Endothelial cell (in vitro differentiated cells): ENCODE results near the gene PRKAG2. TPM values are rescaled to one million over a fixed set of nuclear protein-coding genes. Genes with fewer than 3 reads are reported as not detected.

Experiments used
- DNase-seq: peaks from one replicate; pipeline ENCODE4 v3.0.0; 2021; ENCODE audit warnings: low spot score
- H3K27ac Mint-ChIP-seq: one replicate; pipeline ENCODE4 v1.8.0; 2021; ENCODE audit warnings: mixed read lengths, inconsistent platforms; ENCODE audit not compliant: unreplicated experiment
- H3K27me3 Mint-ChIP-seq: one replicate; pipeline ENCODE4 v1.8.0; 2021; ENCODE audit warnings: mild to moderate bottlenecking, moderate library complexity, mixed read lengths, inconsistent platforms; ENCODE audit not compliant: unreplicated experiment
- H3K36me3 Mint-ChIP-seq: one replicate; pipeline ENCODE4 v1.8.0; 2021; ENCODE audit warnings: mild to moderate bottlenecking, low read depth, mixed read lengths, inconsistent platforms; ENCODE audit not compliant: unreplicated experiment
- H3K4me1 Mint-ChIP-seq: one replicate; pipeline ENCODE4 v1.8.0; 2021; ENCODE audit warnings: mild to moderate bottlenecking, mixed read lengths, inconsistent platforms; ENCODE audit not compliant: unreplicated experiment
- H3K4me3 Mint-ChIP-seq: one replicate; pipeline ENCODE4 v1.8.0; 2021; ENCODE audit warnings: mild to moderate bottlenecking, mixed read lengths, inconsistent platforms; ENCODE audit not compliant: unreplicated experiment
- H3K9me3 Mint-ChIP-seq: one replicate; pipeline ENCODE4 v1.8.0; 2021; ENCODE audit warnings: mixed read lengths, inconsistent platforms; ENCODE audit not compliant: unreplicated experiment
- CTCF ChIP-seq: fragments of 200-600 bp; sonication (generic); IDR thresholded peaks from one replicate; pipeline ENCODE4 v1.5.0; 2021; ENCODE audit warnings: antibody characterized with exemption; ENCODE audit not compliant: unreplicated experiment
- total RNA-seq: library from RNA; stranded (reverse); fragmentation: NEBNext Ultra II Directional; extraction: Animal tissue kit (Norgen Biotek cat#: 25700); gene quantifications from one replicate; pipeline ENCODE4 v1.2.1, GENCODE V29; 2021; ENCODE audit not compliant: unreplicated experiment

Gene PRKAG2
- total RNA-seq, 1 donor from 2014 or later = 16.0 TPM

DNA sequence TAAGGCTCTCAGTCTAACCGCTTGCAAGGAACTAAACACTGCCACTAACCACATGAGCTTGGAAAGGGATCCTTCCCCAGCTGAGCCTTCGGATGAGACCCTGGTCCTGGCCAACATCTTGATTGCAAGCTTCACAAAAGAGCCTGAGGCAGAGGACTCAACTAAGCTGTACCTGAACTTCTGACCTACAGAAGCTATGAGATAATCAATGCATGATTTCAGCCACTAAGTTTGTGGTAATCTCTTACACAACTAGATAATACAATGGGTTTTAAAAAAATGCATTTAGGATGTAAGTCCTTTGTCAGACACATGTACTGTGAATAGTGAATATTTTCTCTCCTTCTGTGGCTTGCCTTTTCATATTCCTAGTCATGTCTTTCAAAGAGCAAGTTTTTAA is 231.6 kb downstream of the PRKAG2 start:
- H3K4me3 Mint-ChIP-seq = no peak overlapping the region
- no peak for DNase-seq
- TF ChIP-seq CTCF = no peak
- no peaks in the 10 kb centered on the region for H3K36me3 Mint-ChIP-seq
- H3K27me3 Mint-ChIP-seq = peaks cover 2% of the 10 kb centered on the region
- peaks cover 6% of the 10 kb centered on the region for H3K4me1 Mint-ChIP-seq
- no peak overlapping the region for H3K27ac Mint-ChIP-seq
- no peaks in the 10 kb centered on the region for H3K9me3 Mint-ChIP-seq

GRCh38 chr7:151644554-151644953 is 232.4 kb downstream of the PRKAG2 start:
- no peak for TF ChIP-seq CTCF
- no peak for DNase-seq
- no peak overlapping the region for H3K27ac Mint-ChIP-seq
- H3K9me3 Mint-ChIP-seq = no peaks in the 10 kb centered on the region
- peaks cover 14% of the 10 kb centered on the region for H3K4me1 Mint-ChIP-seq
- no peak overlapping the region for H3K4me3 Mint-ChIP-seq
- no peaks in the 10 kb centered on the region for H3K36me3 Mint-ChIP-seq
- H3K27me3 Mint-ChIP-seq = peaks cover 2% of the 10 kb centered on the region

- Mint-ChIP-seq H3K27ac (no peak overlapping the region), H3K36me3 (no peaks in the 10 kb centered on the region), H3K4me3 (no peak overlapping the region), H3K9me3 (no peaks in the 10 kb centered on the region), H3K27me3 (peaks cover 5% of the 10 kb centered on the region), H3K4me1 (peaks cover 15% of the 10 kb centered on the region)
- DNase-seq = no peak
- no peak for TF ChIP-seq CTCF
Measured at GRCh38 chr7:151642746-151643145, 234.2 kb downstream of the PRKAG2 start.

- no peaks in the 10 kb centered on the region for H3K9me3 Mint-ChIP-seq
- no peak overlapping the region for H3K27ac Mint-ChIP-seq
- H3K4me1 Mint-ChIP-seq = peaks cover 14% of the 10 kb centered on the region
- H3K36me3 Mint-ChIP-seq = no peaks in the 10 kb centered on the region
- no peak for DNase-seq
- TF ChIP-seq CTCF = no peak
- H3K27me3 Mint-ChIP-seq = peaks cover 3% of the 10 kb centered on the region
- H3K4me3 Mint-ChIP-seq = no peak overlapping the region
Measured at GRCh38 chr7:151641587-151641986, 235.3 kb downstream of the PRKAG2 start.

GRCh38 chr7:151637781-151638261 is 239.1 kb downstream of the PRKAG2 start:
- TF ChIP-seq CTCF = no peak
- H3K4me1 Mint-ChIP-seq = peaks cover 14% of the 10 kb centered on the region
- no peaks in the 10 kb centered on the region for H3K9me3 Mint-ChIP-seq
- no peak overlapping the region for H3K4me3 Mint-ChIP-seq
- no peak overlapping the region for H3K27ac Mint-ChIP-seq
- H3K36me3 Mint-ChIP-seq = peaks cover 4% of the 10 kb centered on the region
- DNase-seq = no peak
- peaks cover 3% of the 10 kb centered on the region for H3K27me3 Mint-ChIP-seq
